Activated T-cell treated with anti-CD3 and anti-CD28 coated beads for 24 hours (primary cell): ENCODE data around the gene PRRX2.
A peak's percentile ranks its signal among the peaks of the same experiment; 100 is the strongest.
"Not testable (repeated sequence)": the region's sequence is repeated elsewhere in the genome, so short reads cannot be mapped to it uniquely, and the experiment has no call there.

ENCODE experiments used
- DNase-seq: peaks from one replicate; pipeline ENCODE4 v3.0.0-alpha.2; 2020; ENCODE audit warnings: low read depth

Gene PRRX2

DNA sequence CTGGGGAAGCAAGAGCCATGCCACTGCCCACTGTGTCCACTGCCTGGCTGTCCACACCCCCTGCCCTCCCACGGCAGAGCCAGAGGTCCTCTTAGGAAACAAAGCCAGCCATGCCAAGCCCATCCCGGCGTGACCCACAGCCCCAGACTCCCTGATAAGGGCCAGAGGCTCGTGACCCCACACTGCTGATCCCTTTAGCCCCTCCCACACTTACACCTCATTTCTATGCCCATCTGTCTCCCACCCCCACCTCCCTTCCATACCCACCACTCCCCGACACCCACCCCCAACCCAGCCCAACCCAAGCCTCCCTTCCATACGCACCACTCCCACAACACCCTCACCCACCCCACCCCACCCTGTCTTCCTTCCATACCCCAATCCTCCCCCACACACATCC is 70.1 kb downstream of the PRRX2 start:
- DNase-seq = no peak

DNA sequence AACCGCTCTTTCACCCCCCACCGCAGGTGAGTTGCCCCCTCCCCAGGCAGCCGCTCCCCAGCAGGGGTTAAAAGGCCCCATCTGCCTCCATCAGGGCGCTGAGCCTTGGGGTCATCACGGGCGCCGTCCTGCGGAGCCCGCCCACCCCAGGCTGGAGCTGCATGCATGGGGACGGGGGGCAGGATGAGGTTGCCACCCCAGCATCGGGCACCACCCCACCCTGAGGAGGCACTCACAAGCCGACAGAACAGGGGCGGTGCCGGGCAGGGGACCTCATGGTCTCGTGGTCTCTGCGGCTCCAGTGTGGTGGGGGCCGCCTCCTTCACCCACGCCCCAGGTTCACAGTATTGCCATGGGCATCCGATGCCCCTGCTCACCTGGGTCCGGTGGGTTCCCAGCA is 70.9 kb downstream of the PRRX2 start:
- no peak for DNase-seq

DNA sequence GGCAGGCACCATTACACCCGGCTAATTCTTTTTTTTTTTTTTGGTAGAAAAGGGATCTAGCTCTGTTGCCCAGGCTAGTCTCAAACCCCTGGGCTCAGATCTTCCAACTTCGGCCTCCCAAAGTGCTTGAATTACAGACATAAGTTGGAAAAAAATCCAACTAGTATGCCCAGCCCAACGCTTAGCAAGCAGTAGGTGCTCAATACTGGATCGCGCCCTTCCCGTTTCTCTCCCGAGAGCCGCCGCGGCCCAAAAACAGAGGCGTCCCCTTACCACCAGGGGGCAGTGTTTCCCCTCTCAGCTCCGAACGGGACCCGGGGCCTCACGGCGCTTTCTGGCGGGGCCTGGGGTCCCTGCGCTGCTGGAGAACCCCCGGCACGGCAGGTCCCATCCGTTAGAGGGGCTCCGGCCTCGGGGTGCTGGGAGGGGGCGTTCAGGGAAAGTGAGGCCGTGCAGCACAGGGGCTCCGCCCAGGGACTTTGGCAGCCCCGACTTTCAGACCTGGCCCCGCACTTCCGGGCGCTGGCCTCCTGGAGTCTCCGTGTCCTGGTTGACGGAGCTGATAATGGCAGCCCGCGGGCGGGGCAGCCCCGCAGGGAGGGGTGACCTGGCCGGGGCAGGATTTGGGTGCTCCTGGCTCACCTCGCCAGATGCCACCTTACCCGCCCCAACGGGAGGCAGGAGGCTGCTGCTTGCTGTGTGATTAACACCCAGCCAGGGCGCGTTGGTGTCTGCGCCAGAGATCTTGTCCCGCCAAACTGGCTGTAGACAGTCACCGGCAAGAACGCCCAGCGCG is 72.2 kb downstream of the PRRX2 start:
- DNase-seq = peak; percentile 82

DNA sequence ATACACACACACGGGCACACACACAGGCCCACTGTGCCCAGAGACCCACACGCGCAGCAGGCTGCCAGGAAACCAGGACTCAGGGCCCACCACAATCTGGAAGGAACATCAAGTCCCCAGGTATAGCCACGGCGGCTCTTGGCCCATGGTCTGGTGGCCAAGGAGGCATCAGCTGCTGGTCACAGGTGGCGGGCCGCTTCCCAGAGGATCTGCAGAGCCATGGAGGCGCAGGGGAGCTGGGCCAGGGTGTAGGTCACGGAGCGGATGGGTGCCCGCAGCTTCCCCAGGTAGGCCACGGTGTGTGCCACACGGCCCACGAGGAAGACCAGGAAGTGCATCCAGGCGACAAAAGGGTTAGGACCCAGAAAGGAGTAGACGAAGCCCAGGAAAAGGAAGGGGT is 74.0 kb downstream of the PRRX2 start:
- no peak for DNase-seq

DNA sequence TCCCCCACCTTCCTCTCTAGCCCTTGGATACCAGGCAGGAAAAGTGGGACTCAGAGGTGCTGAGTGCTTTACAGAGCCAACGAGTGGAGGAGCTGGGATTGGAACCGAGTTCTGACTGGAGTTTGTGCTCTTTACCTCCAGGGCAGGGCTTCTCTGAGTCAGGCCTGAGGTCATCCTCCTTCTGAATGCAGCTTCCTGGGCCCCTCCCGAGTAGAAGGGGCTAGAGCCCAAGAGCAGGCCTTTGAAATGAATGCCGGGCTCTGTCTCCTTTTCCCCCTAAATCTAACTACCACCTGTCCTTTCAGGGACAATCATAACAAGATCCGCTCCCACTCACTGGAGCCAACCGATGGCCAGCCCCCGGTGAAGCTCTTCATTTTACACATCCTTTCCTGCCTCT is 74.7 kb downstream of the PRRX2 start:
- DNase-seq = no peak

DNA sequence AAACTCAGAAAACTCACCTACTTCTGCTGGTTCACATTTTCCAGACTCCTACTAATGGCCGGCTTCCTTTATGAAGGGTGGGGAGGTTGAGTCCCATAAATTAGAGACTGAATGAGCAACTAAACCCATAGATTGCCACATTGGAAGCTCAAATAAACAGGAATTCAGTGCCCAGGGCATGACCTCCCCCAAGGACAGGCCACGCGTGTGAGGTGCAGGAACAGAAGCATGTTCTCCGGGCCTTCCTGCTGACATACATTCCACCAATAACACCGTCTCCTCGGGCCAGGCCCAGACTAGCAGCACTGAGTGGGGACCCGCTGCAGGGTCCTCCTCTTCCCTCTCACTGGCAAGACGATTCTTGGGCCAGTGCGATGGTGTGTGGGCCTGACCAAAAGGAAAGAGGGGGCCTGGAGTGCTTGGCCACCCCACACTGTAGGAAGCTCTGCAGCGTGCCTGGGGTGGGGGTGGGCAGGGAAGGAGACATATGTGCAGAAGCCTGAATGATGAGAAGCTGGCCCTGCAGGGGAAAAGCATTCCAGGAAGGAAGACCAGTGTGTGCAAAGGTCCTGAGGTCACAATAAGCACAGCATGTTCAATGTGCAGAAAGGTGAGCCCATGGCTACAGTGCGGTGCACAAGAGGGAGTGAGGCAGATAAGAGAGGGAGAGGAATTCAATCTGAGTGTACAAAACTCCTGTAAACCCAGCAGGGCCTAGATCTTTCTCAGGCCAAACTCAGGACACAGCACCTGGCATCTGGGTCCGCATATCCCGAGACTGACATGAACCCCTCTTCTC is 75.4 kb downstream of the PRRX2 start:
- no peak for DNase-seq

DNA sequence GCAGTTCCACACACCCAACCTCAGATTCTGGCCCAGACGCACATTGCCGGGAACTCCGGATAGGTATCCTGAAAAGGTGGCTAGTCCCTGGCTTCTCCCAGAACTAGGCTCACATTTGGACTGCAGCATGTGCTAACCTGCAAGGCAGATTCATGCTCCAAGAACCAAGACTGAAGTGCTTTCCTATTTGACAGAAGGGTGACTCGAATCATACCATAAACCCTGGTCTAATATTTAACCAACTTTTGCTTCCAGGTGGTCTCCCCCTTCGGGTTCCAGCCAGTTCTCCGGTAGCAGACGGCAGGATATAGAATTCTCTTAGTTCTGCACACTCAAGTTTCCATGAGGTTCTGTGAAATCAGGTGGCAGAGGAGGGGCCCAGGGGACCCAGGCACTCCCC is 79.8 kb downstream of the PRRX2 start:
- DNase-seq = no peak

DNA sequence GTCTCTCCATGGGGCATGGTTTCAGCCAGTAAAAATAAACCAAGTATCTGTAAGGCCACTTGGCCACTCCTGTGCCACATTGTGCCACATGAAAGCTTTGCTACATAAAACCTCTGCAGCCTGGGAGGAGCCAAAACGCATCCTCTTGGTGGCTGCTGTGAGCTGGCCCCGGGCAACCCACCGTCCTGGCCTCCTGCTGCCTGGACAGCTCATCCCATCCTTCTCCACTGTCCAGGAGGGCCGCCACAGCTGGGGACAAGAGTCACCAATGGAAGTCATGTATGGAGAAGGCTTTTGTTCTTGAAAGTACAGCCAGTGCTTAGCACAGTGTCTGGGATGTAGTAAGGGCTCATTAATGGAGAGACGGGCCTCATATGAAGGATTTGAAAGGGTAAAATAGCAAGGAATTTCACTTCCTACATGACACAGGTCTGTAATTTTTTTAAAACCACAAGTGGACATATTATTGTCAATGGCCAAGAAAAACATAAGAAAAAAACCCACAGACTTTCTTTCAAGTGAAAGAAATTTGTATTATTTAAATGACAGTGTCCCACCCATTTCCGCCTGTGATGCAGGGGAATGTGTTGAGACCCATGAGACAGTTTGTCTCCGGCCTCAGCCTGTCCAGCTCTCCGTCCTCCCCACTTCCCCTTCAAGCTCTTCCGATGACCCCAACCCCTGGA is 80.8 kb downstream of the PRRX2 start:
- no peak for DNase-seq

DNA sequence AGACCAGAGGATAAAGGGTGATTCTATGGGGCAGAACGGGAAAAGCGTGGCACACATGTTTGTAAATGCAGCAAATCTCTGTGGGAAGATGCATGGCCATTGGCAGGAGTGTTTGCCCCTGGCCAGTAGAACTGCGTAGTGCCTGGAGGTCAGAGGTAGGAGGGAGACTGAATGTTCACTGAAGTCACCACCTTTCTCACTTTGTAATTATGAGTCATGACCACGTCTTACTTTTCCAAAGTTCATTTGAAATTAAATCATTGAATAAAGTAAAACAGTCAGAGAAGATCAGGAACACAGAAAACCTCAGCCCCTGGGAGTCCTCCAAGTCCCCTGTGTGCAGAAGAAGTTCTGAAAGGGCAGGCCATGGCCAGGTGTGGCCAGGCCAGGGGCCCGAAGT is 82.8 kb downstream of the PRRX2 start:
- DNase-seq = no peak

DNA sequence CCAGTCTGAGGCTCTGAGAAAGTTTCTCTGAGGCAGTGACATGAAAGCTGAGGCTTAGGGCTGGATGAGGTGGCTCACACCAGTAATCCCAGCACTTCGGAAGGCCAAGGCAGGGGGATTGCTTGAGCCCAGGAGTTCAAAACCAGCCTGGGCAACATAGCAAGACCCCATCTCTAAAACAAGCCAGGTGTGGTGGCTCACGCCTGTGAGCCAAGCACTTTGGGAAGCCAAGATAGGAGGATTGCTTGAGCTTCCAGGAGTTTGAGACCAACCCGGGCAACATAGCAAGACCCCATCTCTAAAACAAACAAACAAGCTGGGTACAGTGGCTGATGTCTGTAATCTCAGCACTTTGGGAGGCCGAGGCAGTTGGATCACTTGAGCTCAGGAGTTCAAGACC is 83.6 kb downstream of the PRRX2 start:
- not testable (repeated sequence) for DNase-seq

DNA sequence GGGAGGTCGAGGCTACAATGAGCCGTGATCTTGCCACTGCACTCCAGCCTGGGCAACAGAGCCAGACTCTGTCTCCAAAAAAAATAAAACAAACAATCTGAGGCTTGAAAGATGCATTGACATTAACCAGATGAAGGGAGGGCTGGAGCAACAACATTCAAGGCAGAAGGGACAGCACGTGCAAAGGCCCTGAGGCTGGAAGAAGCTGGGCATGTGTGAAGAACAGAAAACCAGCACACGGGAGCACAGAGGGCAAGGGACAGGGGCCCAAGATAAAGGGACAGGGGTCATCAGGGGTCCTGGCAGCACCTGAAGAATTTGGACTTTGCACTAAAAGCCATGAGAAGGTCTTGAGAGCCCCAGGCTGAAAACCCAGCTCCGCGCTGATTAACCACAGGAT is 84.1 kb downstream of the PRRX2 start:
- DNase-seq = no peak

DNA sequence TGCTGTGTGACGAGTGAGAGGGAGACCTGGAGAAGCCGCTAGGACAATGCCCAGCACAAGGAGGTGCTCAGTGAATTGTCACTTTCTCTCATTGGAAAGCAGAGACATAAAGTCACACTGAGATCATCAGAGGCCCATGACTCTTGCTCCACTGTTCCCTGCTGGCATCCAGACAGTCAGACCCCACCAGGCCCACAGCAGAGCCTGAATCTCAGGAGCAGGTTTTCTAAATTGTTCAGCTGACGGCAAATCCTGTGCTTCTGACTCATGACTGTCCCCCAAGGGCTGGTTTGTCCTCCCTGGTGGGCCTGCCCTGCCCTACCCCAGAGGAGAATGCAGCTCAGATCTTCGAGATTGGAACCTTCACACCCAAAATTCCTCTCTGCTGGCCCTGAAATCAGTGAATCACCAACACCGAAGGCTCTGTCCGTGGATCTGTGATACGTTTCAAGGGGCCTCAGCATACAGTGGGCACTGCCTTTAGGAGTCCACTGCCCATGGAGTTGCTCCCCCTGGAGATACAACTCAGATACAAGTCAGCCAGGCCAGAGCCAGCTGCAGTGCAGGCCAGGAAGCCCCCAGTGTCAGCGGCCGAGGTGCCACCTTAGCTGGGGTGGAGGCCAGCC is 84.7 kb downstream of the PRRX2 start:
- DNase-seq = no peak

DNA sequence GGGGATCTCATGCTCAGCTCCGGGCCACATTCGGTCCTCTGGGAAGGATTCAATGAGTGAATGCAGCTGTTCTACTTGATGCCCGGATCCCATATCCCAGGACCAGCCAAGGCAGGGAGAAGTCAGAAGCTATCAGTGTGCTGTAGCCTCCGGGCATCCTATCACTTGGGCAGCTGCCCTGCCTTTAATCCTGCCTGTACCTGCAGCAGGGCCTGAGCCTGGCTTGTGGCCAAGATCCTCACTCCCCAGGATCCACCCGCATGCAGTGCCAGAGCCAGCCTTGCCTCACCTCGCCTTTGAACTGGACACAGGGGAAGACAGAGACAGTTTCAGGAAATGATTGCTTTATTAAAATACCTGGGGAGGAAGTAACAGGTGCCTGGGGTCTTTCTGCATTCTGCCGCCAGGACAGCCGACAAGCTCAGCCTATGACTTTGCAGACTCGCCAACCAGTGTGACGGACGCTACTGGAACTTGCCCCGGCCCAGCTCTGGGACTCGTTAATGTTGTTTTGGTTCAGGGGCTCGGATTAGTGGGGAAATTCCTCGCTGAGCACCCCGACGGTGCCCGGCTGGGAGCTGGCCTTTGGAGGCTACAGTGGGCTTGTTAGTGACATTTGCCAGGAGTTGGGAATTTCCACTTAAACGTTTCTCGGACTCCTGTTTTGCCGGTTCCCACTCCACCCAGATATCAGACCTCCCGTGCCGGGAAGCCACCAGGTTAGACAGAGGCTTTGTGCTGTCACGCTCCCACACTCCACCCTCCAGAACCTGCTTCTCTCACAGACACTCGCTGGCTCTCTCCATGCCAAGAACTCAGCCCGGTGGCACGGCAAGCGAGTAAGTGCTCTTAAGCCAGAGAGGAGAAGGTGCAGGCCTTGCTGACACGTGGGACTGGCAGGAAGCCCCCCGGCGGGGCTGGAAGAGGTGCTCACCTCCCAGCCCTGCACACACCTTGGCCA is 86.7 kb downstream of the PRRX2 start:
- DNase-seq = no peak

DNA sequence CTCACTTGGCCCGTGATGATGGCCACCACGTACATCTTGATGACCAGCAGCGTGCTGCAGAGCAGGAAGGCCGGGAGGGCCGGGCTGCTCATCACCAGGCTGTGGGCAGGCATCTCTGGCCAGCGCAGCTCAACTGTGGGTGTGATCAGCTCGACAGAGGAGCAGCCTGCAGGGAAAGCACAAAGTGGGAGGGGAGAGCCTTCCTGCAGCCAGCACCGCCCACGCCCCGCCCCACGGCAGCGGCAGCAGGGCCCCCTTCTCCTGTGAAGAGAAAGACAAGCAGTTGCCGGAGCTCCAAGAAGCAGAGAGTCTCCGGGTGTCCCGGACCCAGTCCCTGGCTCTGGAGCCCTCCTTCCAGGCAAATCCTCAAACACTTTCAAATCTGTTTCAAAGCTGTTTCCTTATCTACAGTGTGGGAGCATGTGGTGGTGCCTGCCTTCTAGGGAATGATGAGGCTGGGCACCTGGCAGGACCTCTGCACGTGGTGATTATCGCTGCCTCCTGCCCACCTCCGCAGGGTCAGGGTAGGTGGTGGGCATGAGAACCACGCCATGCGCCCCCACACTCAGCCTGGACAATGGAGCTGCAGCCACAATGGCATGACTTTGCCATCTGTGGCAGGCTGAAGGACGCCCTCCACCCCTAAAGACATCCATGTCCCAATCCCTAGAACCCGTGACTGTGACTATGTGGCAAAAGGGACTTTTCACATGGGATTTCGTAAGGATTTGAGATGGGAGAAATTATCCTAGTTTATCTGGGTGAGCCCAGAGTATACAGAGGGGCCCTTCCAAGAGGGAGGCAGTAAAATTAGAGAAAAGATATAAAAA is 87.7 kb downstream of the PRRX2 start, which contains the start of gene PTGES:
Gene PTGES (minus strand): TSS at position 143 of the 830 bp plus-strand sequence. CDS start 30 bp downstream, at position 113.
- DNase-seq = peak; percentile 23

DNA sequence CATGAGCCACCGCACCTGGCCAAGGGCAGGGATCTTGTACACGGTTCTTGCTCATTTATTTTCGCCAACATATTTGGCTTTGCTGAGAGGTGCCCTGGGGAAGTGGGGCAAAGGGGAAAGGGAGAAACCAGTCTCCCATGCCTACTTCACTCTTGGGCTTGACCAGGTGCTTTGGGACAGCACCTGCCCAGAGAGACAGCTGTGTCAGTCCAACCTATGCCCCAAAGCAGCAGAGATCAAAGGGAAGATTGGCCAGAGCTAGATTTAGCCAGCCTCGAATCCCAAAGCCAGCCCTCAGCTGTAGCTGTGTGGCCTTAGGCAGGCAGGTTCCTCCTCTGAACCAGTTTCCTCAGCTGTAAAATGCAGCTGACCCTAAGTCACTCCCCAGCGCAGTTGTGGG is 89.7 kb downstream of the PRRX2 start:
- no peak for DNase-seq

DNA sequence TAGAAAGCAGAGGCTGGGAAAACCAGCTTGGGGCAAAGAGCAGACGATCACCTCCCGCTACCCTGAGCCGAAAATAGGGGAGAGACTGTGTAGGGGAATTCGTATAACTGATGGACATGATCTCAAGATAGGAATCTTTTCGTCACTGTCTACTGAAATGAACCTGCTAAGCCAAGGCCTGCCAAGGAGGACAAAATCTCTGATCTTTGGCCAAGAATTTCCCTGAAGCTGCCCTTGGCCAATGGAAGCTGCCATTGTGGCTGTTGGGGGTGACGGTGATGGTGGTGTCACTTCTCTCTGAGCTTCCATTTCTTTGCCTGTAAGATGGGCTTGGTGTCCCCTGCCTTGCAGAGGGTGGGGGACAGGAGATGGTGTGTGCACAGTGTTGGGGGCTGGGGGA is 90.7 kb downstream of the PRRX2 start:
- DNase-seq = no peak

DNA sequence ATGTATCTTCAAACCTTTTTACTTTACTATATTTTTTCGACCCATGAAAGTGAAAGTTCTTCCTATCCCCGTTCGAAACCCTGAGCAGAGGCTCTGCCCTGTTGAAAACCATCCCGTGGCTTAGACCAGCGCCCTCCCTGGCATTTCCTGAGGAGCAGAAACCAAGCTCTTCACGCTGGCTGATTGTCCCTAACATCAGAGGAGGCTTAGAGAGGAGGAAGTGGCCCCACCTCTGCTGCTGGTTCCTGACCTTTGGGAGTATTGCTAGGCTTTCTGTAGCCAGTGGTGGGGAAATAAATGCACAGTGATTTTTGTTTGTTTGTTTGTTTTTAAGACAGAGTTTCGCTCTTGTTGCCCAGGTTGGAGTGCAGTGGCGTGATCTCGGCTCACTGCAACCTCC is 91.6 kb downstream of the PRRX2 start:
- DNase-seq = no peak

DNA sequence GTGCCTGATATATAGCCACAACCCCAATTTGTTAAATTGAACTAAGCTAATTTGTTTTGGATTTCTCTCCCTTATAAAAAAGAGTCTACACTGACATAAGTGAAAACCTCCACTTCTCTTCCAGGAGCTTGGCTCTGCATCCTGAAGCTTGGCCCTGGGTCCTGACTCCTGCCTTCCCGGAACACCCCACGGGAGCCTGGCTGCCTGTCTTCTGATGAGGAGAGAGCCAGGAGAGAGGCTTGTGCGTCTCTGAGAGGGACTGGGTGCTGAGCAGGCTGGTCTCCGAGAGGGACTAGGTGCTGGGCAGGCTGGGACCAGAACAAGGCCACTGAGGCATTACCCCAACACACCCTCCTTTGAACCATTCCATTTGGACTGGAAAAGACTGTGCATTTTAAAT is 93.9 kb downstream of the PRRX2 start:
- DNase-seq = no peak

DNA sequence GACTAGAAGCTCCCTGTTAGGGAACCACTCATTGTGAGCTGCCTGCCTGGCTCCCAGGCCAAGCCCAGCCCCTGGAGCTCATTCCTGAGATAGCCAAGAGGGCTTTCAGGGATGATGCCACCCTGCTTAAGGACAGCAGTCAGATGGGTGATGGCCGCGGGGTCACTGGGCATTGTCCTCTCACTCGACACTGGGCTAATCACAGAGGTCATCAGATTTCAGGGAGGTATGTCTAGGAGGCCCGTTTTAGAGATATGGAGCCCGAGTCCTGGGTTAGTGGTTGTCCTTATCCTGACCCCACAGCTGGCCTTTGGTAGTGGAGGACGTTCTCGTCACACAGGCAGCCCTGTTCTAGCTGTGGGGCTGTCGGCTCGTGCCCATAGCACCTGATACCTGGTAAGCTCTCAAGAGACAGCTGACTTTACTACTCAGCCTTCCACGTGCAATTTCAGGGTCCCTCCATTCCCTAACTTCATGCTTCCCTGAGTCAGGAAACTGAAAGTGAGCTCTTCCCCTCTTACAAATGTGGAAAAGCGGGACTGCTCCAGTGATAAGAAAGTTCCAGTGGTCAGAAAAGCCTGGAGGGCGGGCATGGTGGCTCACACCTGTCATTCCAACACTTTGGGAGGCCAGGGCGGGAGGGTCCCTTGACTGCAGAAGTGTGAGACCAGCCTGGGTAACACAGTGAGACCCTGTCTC is 94.5 kb downstream of the PRRX2 start:
- no peak for DNase-seq

DNA sequence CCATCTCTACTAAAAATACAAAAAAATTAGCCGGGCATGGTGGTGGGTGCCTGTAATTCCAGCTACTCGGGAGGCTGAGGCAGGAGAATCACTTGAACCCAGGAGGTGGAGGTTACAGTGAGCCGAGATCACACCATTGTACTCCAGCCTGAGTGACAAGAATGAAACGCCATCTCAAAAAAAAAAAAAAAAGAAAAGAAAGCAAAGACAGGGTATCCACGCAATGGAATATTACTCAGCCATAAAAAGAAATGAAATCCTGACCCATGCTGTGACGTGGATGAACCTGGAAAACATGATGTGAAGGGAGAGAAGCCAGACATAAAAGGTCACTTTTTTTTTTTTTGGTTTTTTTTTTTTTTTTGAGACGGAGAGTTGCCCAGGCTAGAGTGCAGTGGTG is 95.3 kb downstream of the PRRX2 start:
- DNase-seq = not testable (repeated sequence)
